Hepatocyte (in vitro differentiated cells): ENCODE measurements around the gene ZCCHC7.

Experiments
- CTCF ChIP-seq: fragments of 200-600 bp; sonication (generic); IDR thresholded peaks from 2 replicates; pipeline ENCODE4 v1.5.1; 2016; ENCODE audit warnings: antibody characterized with exemption, mild to moderate bottlenecking; ENCODE audit not compliant: poor library complexity
- EZH2 ChIP-seq: fragments of 200-600 bp; sonication (generic); IDR thresholded peaks from 2 replicates; pipeline ENCODE4 v1.6.1; 2016; ENCODE audit warnings: antibody characterized with exemption, mild to moderate bottlenecking, borderline replicate concordance

- TF ChIP-seq CTCF (no peak), EZH2 (no peak)
Measured at GRCh38 chr9:37297592-37297991, 177.2 kb downstream of the ZCCHC7 start.
